Mesodermal cell (in vitro differentiated cells): ENCODE measurements around the gene CISH.

ENCODE experiments used
- H3K27ac ChIP-seq: 2 replicates; pipeline ENCODE4 v1.7.0; 2013; ENCODE audit warnings: mild to moderate bottlenecking, low read depth, low read length, moderate library complexity; ENCODE audit not compliant: severe bottlenecking
- H3K36me3 ChIP-seq: 2 replicates; pipeline ENCODE4 v1.7.1; 2013; ENCODE audit warnings: mild to moderate bottlenecking, low read length, moderate library complexity; ENCODE audit not compliant: control insufficient read depth, insufficient read depth
- H3K4me1 ChIP-seq: one replicate; pipeline ENCODE4 v1.7.1; 2013; ENCODE audit warnings: mild to moderate bottlenecking, low read length; ENCODE audit not compliant: insufficient read depth, control insufficient read depth, poor library complexity, severe bottlenecking
- H3K4me3 ChIP-seq: 2 replicates; pipeline ENCODE4 v1.7.0; 2013; ENCODE audit warnings: low read length, control low read depth, mild to moderate bottlenecking; ENCODE audit not compliant: insufficient read depth, poor library complexity, severe bottlenecking; ENCODE audit errors: extremely low read depth
- H3K9me3 ChIP-seq: 2 replicates; pipeline ENCODE4 v1.7.1; 2013; ENCODE audit warnings: mild to moderate bottlenecking, low read length, moderate library complexity; ENCODE audit not compliant: control insufficient read depth
- WGBS, 2 experiments: methylation state at CpG; one replicate each; pipeline ENCODE4 v1.1.5; 2013; ENCODE audit warnings: missing lambda C conversion rate in 2 of 2; ENCODE audit not compliant: insufficient coverage in 2 of 2; 5-methylcytosine and 5-hydroxymethylcytosine counted together

Gene CISH

DNA sequence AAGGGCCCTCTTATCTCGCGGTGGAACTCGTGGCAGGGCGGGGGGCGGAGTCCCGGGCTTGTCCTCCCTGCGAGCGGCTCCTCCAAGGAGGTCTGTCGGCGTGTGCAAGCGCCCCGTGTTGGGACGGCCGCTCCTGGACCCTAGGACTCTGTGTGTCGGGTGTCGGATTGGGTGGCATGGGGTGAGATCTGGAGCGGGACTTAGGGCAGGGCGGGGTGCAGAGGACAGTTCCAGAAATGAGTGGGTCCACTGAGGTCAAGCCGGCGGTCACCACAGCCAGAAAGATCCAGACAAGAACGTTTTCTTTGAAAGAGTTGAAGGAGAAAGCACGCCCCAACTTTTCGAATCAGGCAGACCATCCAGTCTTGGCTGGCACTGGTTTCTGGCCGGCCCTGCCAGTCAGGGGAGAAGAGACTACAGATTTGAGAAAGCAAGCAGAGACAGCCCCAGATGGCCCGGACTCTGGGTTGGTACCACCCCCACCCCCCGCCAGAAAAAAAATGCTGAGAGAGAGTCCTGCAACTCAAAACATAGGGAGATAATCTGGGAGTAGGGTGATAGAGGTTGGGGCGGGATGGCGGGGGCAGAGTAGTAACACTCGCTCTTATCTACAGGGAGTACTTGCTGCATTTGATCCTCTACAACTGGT, 784 bp upstream of the CISH start:
- Histone ChIP-seq H3K4me3 (peak overlapping the region; percentile 54), H3K36me3 (peaks cover 3% of the 10 kb centered on the region), H3K9me3 (no peaks in the 10 kb centered on the region), H3K4me1 (peaks cover 21% of the 10 kb centered on the region), H3K27ac (peak overlapping the region; percentile 93)
- WGBS, 2 experiments, result 14 to 16% methylated on average over 23 to 27 of the region's 29 CpGs

GRCh38 chr3:50610992-50611463, 546 bp downstream of the CISH start:
- H3K27ac ChIP-seq, result peak overlapping the region; percentile 93
- no peaks in the 10 kb centered on the region for H3K9me3 ChIP-seq
- H3K4me3 ChIP-seq, result peak overlapping the region; percentile 54
- H3K36me3 ChIP-seq, result peaks cover 3% of the 10 kb centered on the region
- 51 to 75% methylated on average over 8 of the region's 10 CpGs for WGBS, 2 experiments
- H3K4me1 ChIP-seq, result peaks cover 16% of the 10 kb centered on the region

DNA sequence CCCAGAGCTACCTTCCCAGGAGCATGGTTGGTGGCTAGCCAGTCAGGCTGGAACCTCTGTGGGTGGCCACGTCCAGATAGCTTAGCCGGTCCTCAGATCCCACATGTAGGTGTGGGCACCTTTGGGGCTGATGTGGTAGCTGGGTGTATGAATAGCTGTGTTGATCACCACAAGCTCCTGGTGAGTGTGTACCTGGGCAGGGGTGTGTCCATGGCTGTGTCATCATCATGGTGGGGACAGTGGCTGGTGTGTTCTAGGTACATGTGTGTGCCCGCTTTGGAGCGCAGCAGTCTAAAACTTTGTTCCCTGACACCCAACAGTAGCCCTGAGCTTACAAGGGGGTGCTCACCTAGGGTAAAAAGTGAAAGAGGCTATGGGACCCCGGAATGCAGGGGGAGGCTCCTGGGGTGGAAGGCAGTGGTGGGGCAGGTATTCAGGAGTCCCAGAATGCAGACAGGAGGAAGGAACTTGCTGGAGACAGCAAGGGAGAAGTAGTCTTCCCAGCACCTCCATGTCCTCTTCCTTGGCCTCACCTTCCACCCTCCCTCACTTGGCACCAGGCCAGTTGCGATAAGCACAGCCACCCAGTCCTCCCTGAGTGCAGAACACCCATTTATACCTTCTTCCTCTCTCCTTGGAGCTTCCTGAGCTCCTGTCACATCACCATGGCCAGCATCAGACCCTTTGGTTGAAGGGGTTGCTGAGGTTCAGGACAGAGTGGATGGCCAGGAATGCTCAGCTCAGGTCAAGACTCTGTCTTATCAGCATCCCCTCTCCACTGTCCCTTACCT, 1.2 kb downstream of the CISH start:
- H3K4me1 ChIP-seq, result peaks cover 16% of the 10 kb centered on the region
- WGBS, 2 experiments, result 96 to 97% methylated on average over 5 of the region's 6 CpGs
- H3K9me3 ChIP-seq, result no peaks in the 10 kb centered on the region
- H3K27ac ChIP-seq, result no peak overlapping the region
- H3K4me3 ChIP-seq, result peak overlapping the region; percentile 54
- peaks cover 3% of the 10 kb centered on the region for H3K36me3 ChIP-seq

DNA sequence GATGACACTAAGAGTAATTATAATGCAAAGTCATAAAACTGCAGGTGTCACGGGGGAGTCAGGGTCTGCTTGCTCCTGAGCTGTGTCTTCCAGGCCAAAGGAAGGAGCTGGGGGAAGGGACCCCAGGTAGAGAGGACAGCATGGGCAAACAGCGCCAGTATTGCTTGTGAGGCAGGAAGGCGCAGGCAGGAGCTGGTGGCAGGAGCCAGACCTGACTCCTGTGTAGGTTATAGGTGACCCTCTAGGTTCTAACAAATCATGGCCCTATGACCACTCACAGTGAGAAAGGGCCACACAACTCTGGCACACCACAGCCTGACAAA, 1.9 kb downstream of the CISH start:
- no peaks in the 10 kb centered on the region for H3K9me3 ChIP-seq
- H3K4me3 ChIP-seq, result no peak overlapping the region
- H3K36me3 ChIP-seq, result peaks cover 3% of the 10 kb centered on the region
- 94 to 97% methylated on average over 2 to 3 of the region's 3 CpGs for WGBS, 2 experiments
- no peak overlapping the region for H3K27ac ChIP-seq
- peaks cover 16% of the 10 kb centered on the region for H3K4me1 ChIP-seq

GRCh38 chr3:50609071-50609762, 2.4 kb downstream of the CISH start:
- H3K36me3 ChIP-seq, result peaks cover 3% of the 10 kb centered on the region
- H3K27ac ChIP-seq, result no peak overlapping the region
- H3K4me3 ChIP-seq, result no peak overlapping the region
- WGBS, 2 experiments, result 98 to 100% methylated on average over 2 to 5 of the region's 5 CpGs
- peaks cover 16% of the 10 kb centered on the region for H3K4me1 ChIP-seq
- H3K9me3 ChIP-seq, result no peaks in the 10 kb centered on the region

GRCh38 chr3:50608278-50608677, 3.3 kb downstream of the CISH start:
- peaks cover 3% of the 10 kb centered on the region for H3K36me3 ChIP-seq
- H3K9me3 ChIP-seq, result no peaks in the 10 kb centered on the region
- peaks cover 16% of the 10 kb centered on the region for H3K4me1 ChIP-seq
- WGBS, 2 experiments, result 90 to 100% methylated on average over 3 to 7 of the region's 7 CpGs
- no peak overlapping the region for H3K4me3 ChIP-seq
- H3K27ac ChIP-seq, result no peak overlapping the region

GRCh38 chr3:50607271-50608091, 4.1 kb downstream of the CISH start:
- peaks cover 3% of the 10 kb centered on the region for H3K36me3 ChIP-seq
- H3K4me3 ChIP-seq, result no peak overlapping the region
- H3K9me3 ChIP-seq, result no peaks in the 10 kb centered on the region
- H3K27ac ChIP-seq, result no peak overlapping the region
- 94 to 96% methylated on average over 28 of the region's 29 CpGs for WGBS, 2 experiments
- H3K4me1 ChIP-seq, result peaks cover 10% of the 10 kb centered on the region

DNA sequence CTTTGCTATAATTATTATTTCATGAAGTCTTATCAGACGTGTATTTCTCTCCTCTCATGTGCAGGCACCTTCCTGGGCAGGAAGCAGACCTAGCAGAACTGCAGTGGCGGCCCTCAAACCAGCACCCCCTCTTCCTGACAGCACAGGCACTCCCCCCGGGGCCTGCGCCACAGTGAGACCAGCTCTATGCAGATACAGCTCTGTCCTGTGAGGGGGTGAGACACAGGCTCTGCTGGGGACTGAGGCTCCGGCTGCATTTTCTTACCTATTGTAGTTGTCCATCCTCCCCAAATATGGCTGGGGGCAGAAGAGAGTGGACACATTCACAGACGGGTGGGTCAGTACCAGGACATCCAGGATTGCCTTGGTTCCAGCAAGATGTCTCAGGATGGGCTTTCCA, 5.0 kb downstream of the CISH start:
- Histone ChIP-seq H3K4me3 (no peak overlapping the region), H3K36me3 (peaks cover 3% of the 10 kb centered on the region), H3K4me1 (peaks cover 9% of the 10 kb centered on the region), H3K27ac (no peak overlapping the region), H3K9me3 (no peaks in the 10 kb centered on the region)
- WGBS, 2 experiments, result 68 to 74% methylated on average over 3 to 4 of the region's 6 CpGs

DNA sequence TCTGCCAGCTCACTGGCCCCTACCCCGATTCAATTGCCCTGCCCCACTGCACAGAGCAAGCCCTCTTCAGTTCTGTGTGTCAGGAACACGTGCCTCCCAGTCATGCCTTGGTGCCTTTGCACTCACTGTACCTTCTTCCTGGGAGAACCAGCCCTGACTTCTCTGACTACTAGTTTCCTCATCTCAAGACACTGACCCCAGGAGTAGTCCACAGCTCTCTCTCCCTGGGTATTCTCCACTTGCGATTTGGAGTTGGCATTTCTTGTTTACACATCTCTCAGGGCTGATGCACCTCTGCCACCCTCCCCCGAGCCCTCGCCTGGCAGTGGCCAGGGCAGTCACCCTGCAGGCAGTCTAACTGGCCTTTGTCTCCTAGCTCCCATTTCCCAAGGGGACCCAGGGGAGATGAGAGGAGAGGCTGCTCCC, 5.7 kb downstream of the CISH start:
- H3K9me3 ChIP-seq, result no peaks in the 10 kb centered on the region
- no peak overlapping the region for H3K27ac ChIP-seq
- H3K36me3 ChIP-seq, result peaks cover 3% of the 10 kb centered on the region
- peaks cover 9% of the 10 kb centered on the region for H3K4me1 ChIP-seq
- 71 to 98% methylated on average over 1 to 5 of the region's 5 CpGs for WGBS, 2 experiments
- H3K4me3 ChIP-seq, result no peak overlapping the region
